ENCODE measurements around the gene MUSTN1. TPM values are rescaled to one million over a fixed set of nuclear protein-coding genes. Genes with fewer than 3 reads are reported as not detected.

MUSTN1 gene
- total RNA-seq, 1 donor, result 1.4 TPM

GRCh38 chr3:52871761-52872160, 36.9 kb upstream of the MUSTN1 start:
- Histone ChIP-seq H3K27me3 (ENCODE audit: insufficient read depth, low read length) (no peaks in the 10 kb centered on the region), H3K4me1 (ENCODE audit: insufficient read depth, low read length) (peaks cover 12% of the 10 kb centered on the region), H4K20me1 (ENCODE audit: insufficient read depth, low read length) (peaks cover 41% of the 10 kb centered on the region), H3K79me2 (ENCODE audit: insufficient read depth, low read length) (peaks cover 22% of the 10 kb centered on the region), H3K36me3 (ENCODE audit: insufficient read depth, low read length) (no peaks in the 10 kb centered on the region), H2AFZ (ENCODE audit: low read length) (no peak overlapping the region), H3K9me3 (ENCODE audit: low read depth, low read length) (no peaks in the 10 kb centered on the region), H3K4me3 (ENCODE audit: insufficient read depth, low read length) (no peak overlapping the region), H3K27ac (ENCODE audit: low read depth, low read length) (no peak overlapping the region), H3K4me2 (ENCODE audit: insufficient read depth, low read length) (no peak overlapping the region)
- TF ChIP-seq, protein P1, sequence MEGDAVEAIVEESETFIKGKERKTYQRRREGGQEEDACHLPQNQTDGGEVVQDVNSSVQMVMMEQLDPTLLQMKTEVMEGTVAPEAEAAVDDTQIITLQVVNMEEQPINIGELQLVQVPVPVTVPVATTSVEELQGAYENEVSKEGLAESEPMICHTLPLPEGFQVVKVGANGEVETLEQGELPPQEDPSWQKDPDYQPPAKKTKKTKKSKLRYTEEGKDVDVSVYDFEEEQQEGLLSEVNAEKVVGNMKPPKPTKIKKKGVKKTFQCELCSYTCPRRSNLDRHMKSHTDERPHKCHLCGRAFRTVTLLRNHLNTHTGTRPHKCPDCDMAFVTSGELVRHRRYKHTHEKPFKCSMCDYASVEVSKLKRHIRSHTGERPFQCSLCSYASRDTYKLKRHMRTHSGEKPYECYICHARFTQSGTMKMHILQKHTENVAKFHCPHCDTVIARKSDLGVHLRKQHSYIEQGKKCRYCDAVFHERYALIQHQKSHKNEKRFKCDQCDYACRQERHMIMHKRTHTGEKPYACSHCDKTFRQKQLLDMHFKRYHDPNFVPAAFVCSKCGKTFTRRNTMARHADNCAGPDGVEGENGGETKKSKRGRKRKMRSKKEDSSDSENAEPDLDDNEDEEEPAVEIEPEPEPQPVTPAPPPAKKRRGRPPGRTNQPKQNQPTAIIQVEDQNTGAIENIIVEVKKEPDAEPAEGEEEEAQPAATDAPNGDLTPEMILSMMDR (IDR thresholded peaks at IDR 0.05; ENCODE audit: extremely low read depth, low read depth, low read length), result no peak
- no peak for DNase-seq (ENCODE audit: insufficient read length, low spot score, missing footprints)

GRCh38 chr3:52870471-52870870, 35.7 kb upstream of the MUSTN1 start:
- peak; percentile 58 for DNase-seq (ENCODE audit: insufficient read length, low spot score, missing footprints)
- no peak overlapping the region for H3K27ac ChIP-seq (ENCODE audit: low read depth, low read length)
- H2AFZ ChIP-seq (ENCODE audit: low read length), result no peak overlapping the region
- H3K27me3 ChIP-seq (ENCODE audit: insufficient read depth, low read length), result no peaks in the 10 kb centered on the region
- no peak overlapping the region for H3K4me3 ChIP-seq (ENCODE audit: insufficient read depth, low read length)
- TF ChIP-seq, protein P1 (IDR thresholded peaks at IDR 0.05; ENCODE audit: extremely low read depth, low read depth, low read length), result no peak
- peaks cover 12% of the 10 kb centered on the region for H3K4me1 ChIP-seq (ENCODE audit: insufficient read depth, low read length)
- peaks cover 36% of the 10 kb centered on the region for H4K20me1 ChIP-seq (ENCODE audit: insufficient read depth, low read length)
- no peaks in the 10 kb centered on the region for H3K36me3 ChIP-seq (ENCODE audit: insufficient read depth, low read length)
- no peak overlapping the region for H3K4me2 ChIP-seq (ENCODE audit: insufficient read depth, low read length)
- peaks cover 18% of the 10 kb centered on the region for H3K79me2 ChIP-seq (ENCODE audit: insufficient read depth, low read length)
- no peaks in the 10 kb centered on the region for H3K9me3 ChIP-seq (ENCODE audit: low read depth, low read length)

DNA sequence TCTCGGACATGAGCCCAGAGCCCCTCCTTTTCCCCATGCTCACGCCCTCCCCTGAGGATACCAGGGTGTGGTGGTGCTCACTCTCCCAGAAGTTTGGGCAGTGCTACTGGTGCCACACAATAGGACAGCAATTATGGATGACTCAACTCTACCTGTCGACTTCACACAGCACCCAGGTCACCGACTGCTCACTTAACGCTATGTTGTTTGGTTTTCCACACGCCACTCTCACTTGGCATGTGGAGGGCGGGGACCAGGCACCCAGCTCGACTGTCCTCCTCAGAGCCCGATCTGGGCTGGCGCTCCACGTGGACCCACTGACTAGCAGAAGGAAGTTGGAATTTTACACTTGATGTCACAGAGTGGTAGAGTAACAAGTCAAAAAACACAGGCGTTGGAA, 31.6 kb upstream of the MUSTN1 start:
- Histone ChIP-seq H3K27ac (ENCODE audit: low read depth, low read length) (no peak overlapping the region), H3K4me3 (ENCODE audit: insufficient read depth, low read length) (no peak overlapping the region), H3K4me2 (ENCODE audit: insufficient read depth, low read length) (no peak overlapping the region), H4K20me1 (ENCODE audit: insufficient read depth, low read length) (peaks cover 25% of the 10 kb centered on the region), H3K9me3 (ENCODE audit: low read depth, low read length) (no peaks in the 10 kb centered on the region), H3K36me3 (ENCODE audit: insufficient read depth, low read length) (no peaks in the 10 kb centered on the region), H3K27me3 (ENCODE audit: insufficient read depth, low read length) (no peaks in the 10 kb centered on the region), H3K79me2 (ENCODE audit: insufficient read depth, low read length) (peaks cover 6% of the 10 kb centered on the region), H3K4me1 (ENCODE audit: insufficient read depth, low read length) (no peaks in the 10 kb centered on the region), H2AFZ (ENCODE audit: low read length) (no peak overlapping the region)
- DNase-seq (ENCODE audit: insufficient read length, low spot score, missing footprints), result no peak
- TF ChIP-seq, protein P1 (IDR thresholded peaks at IDR 0.05; ENCODE audit: extremely low read depth, low read depth, low read length), result no peak

GRCh38 chr3:52865994-52866393, 31.2 kb upstream of the MUSTN1 start:
- peaks cover 6% of the 10 kb centered on the region for H3K79me2 ChIP-seq (ENCODE audit: insufficient read depth, low read length)
- H3K9me3 ChIP-seq (ENCODE audit: low read depth, low read length), result no peaks in the 10 kb centered on the region
- H3K4me1 ChIP-seq (ENCODE audit: insufficient read depth, low read length), result no peaks in the 10 kb centered on the region
- TF ChIP-seq, protein P1 (IDR thresholded peaks at IDR 0.05; ENCODE audit: extremely low read depth, low read depth, low read length), result no peak
- H3K4me3 ChIP-seq (ENCODE audit: insufficient read depth, low read length), result no peak overlapping the region
- peaks cover 22% of the 10 kb centered on the region for H4K20me1 ChIP-seq (ENCODE audit: insufficient read depth, low read length)
- H3K27ac ChIP-seq (ENCODE audit: low read depth, low read length), result no peak overlapping the region
- H2AFZ ChIP-seq (ENCODE audit: low read length), result no peak overlapping the region
- no peaks in the 10 kb centered on the region for H3K36me3 ChIP-seq (ENCODE audit: insufficient read depth, low read length)
- DNase-seq (ENCODE audit: insufficient read length, low spot score, missing footprints), result peak; percentile 66
- no peaks in the 10 kb centered on the region for H3K27me3 ChIP-seq (ENCODE audit: insufficient read depth, low read length)
- H3K4me2 ChIP-seq (ENCODE audit: insufficient read depth, low read length), result no peak overlapping the region

All from osteoblast (primary cell).